OCI-M2 (cell line): ENCODE measurements around the gene CSNK2A3.
"Not testable (repeated sequence)": the region's sequence is repeated elsewhere in the genome, so short reads cannot be mapped to it uniquely, and the experiment has no call there.

Experiments used
- DNase-seq: peaks from one replicate; lab custom pipeline; 2025; ENCODE audit not compliant: unreplicated experiment; lab: John Stamatoyannopoulos, UW

The CSNK2A3 gene

GRCh38 chr11:11380340-11380739, 27.3 kb upstream of the CSNK2A3 start:
- no peak for DNase-seq

- no peak for DNase-seq
Measured at GRCh38 chr11:11379661-11380060, 26.6 kb upstream of the CSNK2A3 start.

- DNase-seq, result no peak
Measured at GRCh38 chr11:11378184-11378940, 25.3 kb upstream of the CSNK2A3 start.

GRCh38 chr11:11374358-11375148, 21.5 kb upstream of the CSNK2A3 start:
- DNase-seq, result no peak

- no peak for DNase-seq
Measured at GRCh38 chr11:11373934-11374333, 20.9 kb upstream of the CSNK2A3 start.

- no peak for DNase-seq
Measured at GRCh38 chr11:11372461-11372860, 19.4 kb upstream of the CSNK2A3 start.

GRCh38 chr11:11370962-11371303, 17.9 kb upstream of the CSNK2A3 start:
- DNase-seq, result no peak

GRCh38 chr11:11370255-11370961, 17.4 kb upstream of the CSNK2A3 start:
- DNase-seq, result no peak

GRCh38 chr11:11366793-11367192, 13.7 kb upstream of the CSNK2A3 start:
- no peak for DNase-seq

- no peak for DNase-seq
Measured at GRCh38 chr11:11363674-11364073, 10.6 kb upstream of the CSNK2A3 start.

- no peak for DNase-seq
Measured at GRCh38 chr11:11359611-11360010, 6.6 kb upstream of the CSNK2A3 start.

- DNase-seq, result no peak
Measured at GRCh38 chr11:11356842-11357241, 3.8 kb upstream of the CSNK2A3 start.

GRCh38 chr11:11351851-11352250, 1.2 kb downstream of the CSNK2A3 start:
- DNase-seq, result not testable (repeated sequence)

- no peak for DNase-seq
Measured at GRCh38 chr11:11351042-11351586, 1.9 kb downstream of the CSNK2A3 start.

- no peak for DNase-seq
Measured at GRCh38 chr11:11349870-11350337, 3.1 kb downstream of the CSNK2A3 start.

GRCh38 chr11:11349106-11349825, 3.8 kb downstream of the CSNK2A3 start:
- no peak for DNase-seq

- no peak for DNase-seq
Measured at GRCh38 chr11:11348303-11348702, 4.7 kb downstream of the CSNK2A3 start.

GRCh38 chr11:11347592-11347991, 5.5 kb downstream of the CSNK2A3 start:
- DNase-seq, result no peak

- no peak for DNase-seq
Measured at GRCh38 chr11:11346303-11346702, 6.7 kb downstream of the CSNK2A3 start.

GRCh38 chr11:11345099-11345498, 8.0 kb downstream of the CSNK2A3 start:
- DNase-seq, result no peak

GRCh38 chr11:11344045-11344444, 9.0 kb downstream of the CSNK2A3 start:
- DNase-seq, result no peak
